NCI-H2196 treated with DMSO at 0.1 percent for 48 hours (cell line): ENCODE results near the gene APOA1.
A peak's percentile ranks its signal among the peaks of the same experiment; 100 is the strongest.

ENCODE experiments used
- DNase-seq: peaks from one replicate; lab custom pipeline; 2025; ENCODE audit not compliant: unreplicated experiment; lab: John Stamatoyannopoulos, UW

APOA1 gene

GRCh38 chr11:116859175-116859574, 21.8 kb upstream of the APOA1 start:
- no peak for DNase-seq

GRCh38 chr11:116857936-116858335, 20.5 kb upstream of the APOA1 start:
- DNase-seq = no peak

GRCh38 chr11:116857316-116857715, 19.9 kb upstream of the APOA1 start:
- no peak for DNase-seq

- DNase-seq = no peak
Observed at GRCh38 chr11:116856423-116856822, 19.0 kb upstream of the APOA1 start.

GRCh38 chr11:116855413-116855812, 18.0 kb upstream of the APOA1 start:
- no peak for DNase-seq

- peak; percentile 42 for DNase-seq
Observed at GRCh38 chr11:116853461-116854073, 16.1 kb upstream of the APOA1 start.

- DNase-seq = no peak
Observed at GRCh38 chr11:116852261-116853031, 15.0 kb upstream of the APOA1 start.

GRCh38 chr11:116851626-116852025, 14.2 kb upstream of the APOA1 start:
- DNase-seq = no peak

GRCh38 chr11:116849486-116849885, 12.1 kb upstream of the APOA1 start:
- no peak for DNase-seq

- DNase-seq = no peak
Observed at GRCh38 chr11:116849060-116849459, 11.6 kb upstream of the APOA1 start.

GRCh38 chr11:116847612-116848011, 10.2 kb upstream of the APOA1 start:
- no peak for DNase-seq

GRCh38 chr11:116844722-116845121, 7.3 kb upstream of the APOA1 start:
- no peak for DNase-seq

GRCh38 chr11:116843661-116844060, 6.2 kb upstream of the APOA1 start:
- no peak for DNase-seq

- no peak for DNase-seq
Observed at GRCh38 chr11:116842909-116843308, 5.5 kb upstream of the APOA1 start.

- DNase-seq = no peak
Observed at GRCh38 chr11:116842117-116842516, 4.7 kb upstream of the APOA1 start.

GRCh38 chr11:116840746-116841296, 3.4 kb upstream of the APOA1 start:
- DNase-seq = no peak

- no peak for DNase-seq
Observed at GRCh38 chr11:116840224-116840745, 2.9 kb upstream of the APOA1 start.

GRCh38 chr11:116838321-116839084, 1.1 kb upstream of the APOA1 start:
- DNase-seq = no peak

GRCh38 chr11:116836632-116836991, 810 bp downstream of the APOA1 start:
- no peak for DNase-seq

GRCh38 chr11:116835791-116836631, 1.4 kb downstream of the APOA1 start:
- peak; percentile 92 for DNase-seq
